Fibroblast of skin of scalp (primary cell): ENCODE measurements around the gene TNS3.

Experiments
- DNase-seq: peaks from one replicate; pipeline ENCODE4 v3.0.0-alpha.2; 2013

The TNS3 gene

GRCh38 chr7:47444376-47445098, 137.4 kb downstream of the TNS3 start:
- DNase-seq = peak; percentile 28

DNA sequence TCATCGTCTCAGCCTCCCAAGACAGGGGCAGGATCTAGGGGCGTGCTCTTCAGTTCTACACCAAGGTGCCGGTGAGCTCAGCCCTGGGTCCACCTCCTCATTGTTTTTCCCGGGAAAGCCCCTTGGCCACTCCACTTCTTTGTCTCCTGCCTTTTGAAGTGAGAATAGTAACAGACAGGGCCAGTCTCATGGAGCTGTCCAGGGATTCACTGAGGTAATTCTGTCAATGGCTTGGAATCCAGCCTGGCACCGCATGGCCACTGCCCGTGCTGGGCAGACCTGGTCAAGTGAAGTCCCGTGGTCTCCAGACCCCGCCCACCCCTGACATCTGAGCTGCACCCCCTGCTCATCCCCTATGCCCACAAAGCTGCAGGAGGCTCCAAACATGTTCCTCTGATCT, 138.9 kb downstream of the TNS3 start:
- no peak for DNase-seq

- DNase-seq = no peak
These were observed 139.4 kb downstream of the TNS3 start for GRCh38 chr7:47442605-47442865.

DNA sequence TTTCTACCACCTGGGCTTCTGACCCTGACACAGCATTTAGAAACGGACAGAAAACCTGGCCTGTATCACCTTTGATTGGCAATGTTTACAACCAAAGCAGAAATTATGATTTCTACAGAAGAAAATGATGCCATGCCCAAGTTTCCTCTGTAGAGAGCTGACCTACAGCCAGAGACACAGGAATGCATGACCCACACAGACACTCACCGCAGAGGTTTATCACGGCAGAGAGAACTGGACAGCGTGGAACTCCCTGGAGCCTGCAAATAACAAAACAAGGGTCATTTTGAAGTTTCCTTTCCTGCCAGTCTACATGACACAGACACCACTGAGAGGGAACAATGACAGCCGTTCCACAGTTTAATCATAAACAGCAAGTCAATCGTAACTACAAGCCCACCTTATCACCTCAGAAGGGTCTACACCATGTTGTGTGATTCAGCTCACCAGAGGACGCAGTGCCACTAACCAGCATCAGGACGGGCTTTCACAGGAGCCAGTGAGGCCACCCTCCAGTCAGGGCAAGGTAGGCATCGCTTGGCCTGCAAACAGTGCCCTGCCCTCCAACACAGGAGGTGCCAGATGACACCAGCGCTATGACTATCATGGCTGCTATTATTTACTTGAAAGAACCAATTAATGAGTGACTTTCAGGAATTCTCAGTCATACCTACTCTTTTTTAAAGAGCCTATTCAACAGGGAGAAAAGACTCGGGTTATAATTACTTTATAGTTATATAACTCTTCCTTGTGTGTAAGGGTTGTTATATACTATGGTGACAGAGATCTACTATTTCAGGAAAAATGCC, 139.9 kb downstream of the TNS3 start:
- DNase-seq = no peak

DNA sequence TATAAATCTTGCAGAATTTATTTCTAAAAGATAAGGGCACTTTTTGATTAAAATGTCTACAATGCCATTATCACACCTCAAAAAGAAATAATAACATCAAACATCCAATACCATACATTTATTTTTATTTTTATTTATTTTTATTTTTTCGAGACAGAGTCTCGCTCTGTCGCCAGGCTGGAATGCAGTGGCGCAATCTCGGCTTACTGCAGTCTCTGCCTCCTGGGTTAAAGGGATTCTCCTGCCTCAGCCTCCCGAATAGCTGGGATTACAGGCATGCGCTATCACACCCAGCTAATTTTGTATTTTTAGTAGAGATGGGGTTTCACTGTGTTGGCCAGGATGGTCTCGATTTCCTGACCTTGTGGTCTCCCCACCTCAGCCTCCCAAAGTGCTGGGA, 140.9 kb downstream of the TNS3 start:
- DNase-seq = peak; percentile 40

- no peak for DNase-seq
These were observed 141.6 kb downstream of the TNS3 start for GRCh38 chr7:47440320-47440719.

- no peak for DNase-seq
These were observed 142.7 kb downstream of the TNS3 start for GRCh38 chr7:47439181-47439667.

DNA sequence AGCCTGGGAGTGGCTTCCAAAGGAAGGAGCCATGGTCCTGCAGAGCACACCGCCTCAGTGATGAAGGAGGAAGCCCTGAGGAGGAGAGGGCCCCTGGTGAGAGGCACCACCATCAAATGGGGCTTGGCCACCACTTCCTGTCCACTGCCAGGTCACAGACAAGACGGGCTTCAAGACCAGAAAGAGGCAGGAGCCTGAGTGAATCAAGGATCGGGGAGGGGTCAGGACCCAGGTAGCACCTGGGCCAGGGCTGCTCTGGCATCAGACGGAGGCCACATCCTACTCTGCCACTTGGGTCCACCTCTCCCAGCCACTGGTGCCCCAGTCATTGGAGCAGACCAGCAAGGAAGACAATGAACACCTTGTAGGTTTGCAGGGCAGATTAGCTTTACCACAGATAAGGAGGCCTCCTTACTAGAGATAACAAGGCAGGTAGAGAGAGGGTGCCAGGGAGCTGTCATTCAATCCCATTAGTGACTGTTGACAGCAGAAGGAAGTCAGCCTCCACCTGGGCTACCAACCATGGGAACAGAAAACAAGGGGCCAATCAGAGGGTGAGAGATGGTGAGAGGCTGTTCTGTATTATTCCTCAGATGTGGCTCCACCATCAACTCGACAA, 143.4 kb downstream of the TNS3 start:
- DNase-seq = no peak

DNA sequence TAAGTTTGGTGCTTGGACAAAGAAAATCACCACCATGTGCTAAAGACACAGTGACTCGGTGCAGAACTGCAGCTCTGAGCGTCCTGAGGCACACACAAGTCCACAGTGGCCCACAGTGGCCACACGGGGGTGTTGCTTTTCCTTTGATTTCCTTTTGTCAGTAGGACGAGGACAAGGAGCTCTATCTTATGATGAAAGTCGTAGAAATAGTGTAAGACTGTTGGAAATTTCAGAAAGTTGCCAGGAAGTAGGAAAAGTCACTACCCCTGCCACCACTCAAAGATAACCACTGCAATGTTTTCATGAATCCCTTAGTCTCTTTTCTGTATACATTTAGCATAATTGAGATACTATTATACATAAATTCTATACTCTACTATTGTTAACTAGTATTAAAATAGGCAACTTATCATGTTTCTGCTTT, 146.0 kb downstream of the TNS3 start:
- peak; percentile 91 for DNase-seq

GRCh38 chr7:47433564-47433895, 148.4 kb downstream of the TNS3 start:
- no peak for DNase-seq

- DNase-seq = no peak
These were observed 149.0 kb downstream of the TNS3 start for GRCh38 chr7:47432671-47433563.

DNA sequence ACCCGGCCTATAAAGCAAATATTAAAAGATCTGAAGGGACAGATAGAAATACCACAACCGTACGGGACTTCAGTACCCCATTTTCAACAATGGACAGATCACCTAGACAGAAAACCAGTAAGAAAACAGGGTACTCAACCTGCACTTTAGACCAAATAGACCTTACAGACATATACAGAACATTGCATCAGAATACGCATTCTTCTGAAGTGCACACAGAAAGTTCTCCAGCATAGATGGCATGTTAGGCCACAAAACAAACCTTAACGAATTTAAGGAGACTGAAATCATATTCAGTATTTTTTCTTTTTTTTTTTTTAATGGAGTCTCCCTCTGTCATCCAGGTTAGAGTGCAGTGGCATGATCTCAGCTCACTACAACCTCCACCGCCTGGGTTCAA, 151.5 kb downstream of the TNS3 start:
- no peak for DNase-seq

DNA sequence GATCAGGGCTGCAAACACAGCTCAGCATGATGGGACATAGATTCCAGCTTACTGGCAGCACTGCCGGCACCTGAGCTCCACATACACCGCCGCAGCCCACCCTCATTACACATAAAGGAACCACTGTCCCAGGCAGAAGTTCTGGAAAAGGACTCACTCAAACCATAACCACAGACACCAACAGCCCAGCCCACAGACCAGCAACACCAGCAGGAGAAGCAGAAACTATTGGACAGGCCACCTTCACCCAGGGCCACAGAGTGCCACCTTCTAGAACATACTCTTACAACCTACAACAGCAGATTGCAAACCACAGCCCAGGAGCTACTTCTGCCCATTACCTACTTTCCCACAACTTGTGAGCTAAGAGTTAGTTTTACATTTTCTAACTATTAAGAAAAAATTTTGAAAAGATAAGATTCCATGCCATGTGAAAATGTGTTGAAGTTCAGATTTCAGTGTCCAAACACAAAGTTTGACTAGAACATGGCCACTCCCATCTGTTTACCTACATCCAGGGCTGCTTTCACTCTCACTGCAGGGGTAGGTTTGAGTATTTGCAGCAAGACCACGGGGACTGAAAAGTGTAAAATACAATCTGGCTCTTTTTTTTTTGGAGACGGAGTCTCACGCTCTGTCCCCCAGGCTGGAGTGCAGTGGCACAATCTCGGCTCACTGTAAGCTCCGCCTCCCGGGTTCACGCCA, 153.0 kb downstream of the TNS3 start:
- no peak for DNase-seq

DNA sequence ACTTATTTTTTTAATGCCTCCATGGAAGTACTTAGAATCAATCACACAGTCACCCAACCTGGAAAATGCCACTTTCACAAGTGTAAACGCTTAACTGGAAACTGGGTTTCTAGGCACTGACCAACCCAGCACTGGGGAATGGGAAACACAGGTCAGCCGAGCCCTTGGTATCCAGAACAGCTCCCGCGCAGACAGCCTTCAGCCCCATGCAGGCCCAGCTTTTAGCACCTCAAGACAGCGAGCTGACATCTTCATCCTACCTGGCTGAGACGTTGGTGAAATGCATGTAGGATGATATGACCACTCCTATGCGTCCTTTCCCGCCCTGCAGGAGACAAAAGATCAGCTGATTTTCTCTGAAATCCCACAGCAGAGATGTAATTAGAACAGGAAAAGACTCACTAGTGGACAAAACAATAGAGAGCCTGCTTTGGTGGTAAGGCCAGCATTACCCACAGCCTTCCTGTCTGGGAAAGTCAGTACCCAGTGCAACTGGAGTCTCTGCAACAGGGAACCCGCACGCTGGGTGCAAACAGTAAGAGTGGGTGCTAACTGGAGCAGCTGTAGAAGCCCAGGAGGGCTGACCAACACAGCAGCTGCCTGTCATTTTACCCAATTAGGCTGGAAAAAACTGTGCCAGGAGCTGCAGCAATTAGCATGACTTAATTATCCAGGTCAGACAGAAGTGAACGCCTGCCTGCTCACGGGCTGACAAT, 153.7 kb downstream of the TNS3 start:
- DNase-seq = no peak

DNA sequence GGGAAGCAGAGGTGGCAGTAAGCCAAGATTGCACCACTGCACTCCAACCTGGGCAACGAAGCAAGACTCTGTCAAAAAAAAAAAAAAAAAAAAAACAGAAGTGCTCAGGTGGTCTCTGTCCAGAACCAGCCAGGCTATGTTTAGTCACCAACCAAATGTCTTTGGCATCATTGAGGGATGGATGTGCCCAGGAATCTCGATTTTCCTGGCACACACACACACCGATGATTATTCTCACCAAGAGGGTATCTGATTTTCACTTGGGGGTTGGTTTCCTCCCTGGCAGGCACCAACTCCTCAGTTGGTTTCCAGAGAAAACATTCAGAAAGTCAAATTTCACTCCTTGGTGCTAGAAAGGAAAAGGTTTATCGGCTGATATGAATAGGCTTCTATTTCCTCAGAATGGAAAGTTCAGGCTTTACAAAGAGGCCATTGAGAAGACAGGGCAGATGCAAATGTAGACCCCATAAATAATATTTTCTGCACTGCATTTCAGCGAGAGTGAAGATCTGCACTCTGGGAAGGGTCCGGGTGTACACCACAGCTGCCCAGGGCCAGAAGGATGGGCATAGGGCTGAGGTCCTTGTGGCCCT, 154.8 kb downstream of the TNS3 start:
- DNase-seq = no peak

DNA sequence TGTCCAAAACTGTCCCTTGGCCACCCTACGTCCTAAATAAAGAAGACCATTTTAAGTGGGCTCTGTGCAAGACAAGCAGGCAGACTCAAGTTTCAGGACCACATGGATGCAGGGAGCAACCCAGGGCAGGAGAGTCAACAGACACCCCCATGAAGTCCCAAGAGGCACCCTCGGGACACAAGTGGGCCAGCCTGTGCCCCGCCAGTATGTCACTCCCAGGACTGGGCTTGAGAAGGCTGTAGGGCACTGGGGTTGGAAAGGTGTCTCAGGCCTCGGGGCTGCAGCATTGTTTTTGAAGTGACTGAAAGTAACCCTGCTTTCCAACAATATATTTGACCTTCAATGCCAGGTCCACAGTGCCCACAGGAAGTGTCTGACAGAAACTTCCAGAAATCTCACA, 157.4 kb downstream of the TNS3 start:
- DNase-seq = no peak

- no peak for DNase-seq
These were observed 158.7 kb downstream of the TNS3 start for GRCh38 chr7:47423196-47423595.

DNA sequence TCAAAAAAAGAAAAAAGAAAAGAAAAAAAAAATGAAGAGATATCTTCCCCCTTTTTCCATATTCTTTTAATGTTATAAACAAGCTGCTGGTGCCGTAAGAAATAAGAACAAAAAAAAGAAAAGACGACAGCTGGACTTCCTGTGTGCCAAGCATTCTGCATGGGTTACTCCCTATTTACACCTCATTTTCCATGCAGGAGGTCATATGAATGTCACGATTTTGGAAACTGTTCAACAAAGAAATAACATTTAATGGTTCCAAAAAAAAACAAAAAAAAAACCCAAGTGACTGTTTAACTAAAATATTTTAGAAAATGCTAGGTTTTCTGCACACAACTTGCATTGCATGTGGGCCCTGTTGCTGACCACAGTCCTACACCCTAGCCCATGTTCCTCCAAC, 159.3 kb downstream of the TNS3 start:
- DNase-seq = peak; percentile 55

DNA sequence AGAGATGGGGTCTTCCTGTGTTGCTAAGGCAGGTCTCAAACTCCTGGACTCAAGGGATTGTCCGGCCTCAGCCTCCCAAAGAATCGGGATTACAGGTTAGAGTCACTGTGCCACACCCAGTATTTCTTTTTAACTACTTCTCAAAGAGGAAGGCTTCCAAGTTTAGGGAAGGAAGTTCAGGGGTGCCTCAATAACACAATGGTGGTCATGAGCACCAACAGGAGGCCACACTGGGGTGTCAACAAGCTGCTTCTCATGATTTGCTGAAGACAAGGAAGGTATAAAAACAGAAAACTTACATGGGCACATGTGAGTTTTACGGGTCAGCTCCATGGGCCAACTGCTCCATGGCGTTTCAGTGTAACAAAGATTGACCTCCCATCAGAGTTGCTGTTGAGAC, 160.5 kb downstream of the TNS3 start:
- DNase-seq = no peak

- DNase-seq = no peak
These were observed 161.7 kb downstream of the TNS3 start for GRCh38 chr7:47420122-47420780.

GRCh38 chr7:47419471-47419870, 162.4 kb downstream of the TNS3 start:
- no peak for DNase-seq
